Measurements from ENCODE around the gene MAMDC4.

DNA sequence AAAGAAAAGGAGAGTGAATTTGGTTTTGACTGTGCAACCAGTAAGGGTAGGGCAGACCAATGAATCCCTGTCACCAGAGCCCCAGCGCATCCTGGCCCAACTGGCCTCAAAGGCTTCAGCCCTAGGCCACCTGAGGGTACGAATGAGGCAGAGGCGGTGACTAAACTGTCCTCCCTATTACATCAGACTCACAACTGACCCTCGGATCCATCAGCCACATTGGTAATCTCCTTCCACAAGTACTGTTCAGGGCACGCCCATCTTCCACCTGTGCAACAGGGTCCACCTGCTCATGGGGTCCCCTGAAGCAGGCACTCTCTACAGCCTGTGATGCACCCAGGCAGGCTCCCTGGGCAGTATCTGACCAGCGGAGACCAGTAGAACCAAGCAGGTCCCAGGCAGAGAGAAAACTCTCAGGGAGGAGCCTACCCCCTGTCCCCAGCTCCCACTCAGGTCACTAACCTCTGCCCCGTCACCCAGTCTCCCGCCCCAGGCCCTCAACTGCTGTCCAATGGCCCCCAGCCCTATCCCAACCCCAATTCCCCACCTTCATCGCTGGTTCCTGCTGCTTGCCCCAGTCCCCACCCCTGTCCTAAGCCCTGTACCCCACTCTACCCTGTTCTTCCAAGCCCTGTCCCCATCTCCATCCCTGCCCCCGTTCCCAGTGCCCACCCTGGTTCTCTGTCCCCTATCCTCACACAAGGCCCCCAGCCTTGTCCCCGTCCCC, 13.1 kb downstream of the MAMDC4 start:
- TF ChIP-seq, protein P1, sequence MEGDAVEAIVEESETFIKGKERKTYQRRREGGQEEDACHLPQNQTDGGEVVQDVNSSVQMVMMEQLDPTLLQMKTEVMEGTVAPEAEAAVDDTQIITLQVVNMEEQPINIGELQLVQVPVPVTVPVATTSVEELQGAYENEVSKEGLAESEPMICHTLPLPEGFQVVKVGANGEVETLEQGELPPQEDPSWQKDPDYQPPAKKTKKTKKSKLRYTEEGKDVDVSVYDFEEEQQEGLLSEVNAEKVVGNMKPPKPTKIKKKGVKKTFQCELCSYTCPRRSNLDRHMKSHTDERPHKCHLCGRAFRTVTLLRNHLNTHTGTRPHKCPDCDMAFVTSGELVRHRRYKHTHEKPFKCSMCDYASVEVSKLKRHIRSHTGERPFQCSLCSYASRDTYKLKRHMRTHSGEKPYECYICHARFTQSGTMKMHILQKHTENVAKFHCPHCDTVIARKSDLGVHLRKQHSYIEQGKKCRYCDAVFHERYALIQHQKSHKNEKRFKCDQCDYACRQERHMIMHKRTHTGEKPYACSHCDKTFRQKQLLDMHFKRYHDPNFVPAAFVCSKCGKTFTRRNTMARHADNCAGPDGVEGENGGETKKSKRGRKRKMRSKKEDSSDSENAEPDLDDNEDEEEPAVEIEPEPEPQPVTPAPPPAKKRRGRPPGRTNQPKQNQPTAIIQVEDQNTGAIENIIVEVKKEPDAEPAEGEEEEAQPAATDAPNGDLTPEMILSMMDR (IDR thresholded peaks at IDR 0.05): no peak
- no peak for TF ChIP-seq POLR2A (IDR thresholded peaks at IDR 0.05)
- no peak for TF ChIP-seq POLR2AphosphoS5 (IDR thresholded peaks at IDR 0.05)
- TF ChIP-seq EP300 (IDR thresholded peaks at IDR 0.05): no peak
